CD4-positive, alpha-beta T cell treated with Interleukin-17A for 1 hour (primary cell): Measurements from ENCODE around the gene OVOL3.

Experiments used
- DNase-seq: peaks from one replicate; pipeline ENCODE4 v3.0.0-alpha.2; 2020

The OVOL3 gene

GRCh38 chr19:36136964-36137686 is 26.2 kb downstream of the OVOL3 start:
- DNase-seq = no peak

GRCh38 chr19:36139120-36139472 is 28.2 kb downstream of the OVOL3 start:
- DNase-seq = no peak

GRCh38 chr19:36139473-36140303 is 28.7 kb downstream of the OVOL3 start, which contains the start of gene CAPNS1:
CAPNS1 (plus strand) TSS chr19:36140066; CDS start chr19:36141012, 946 bp downstream.
- peak; percentile 93 for DNase-seq

GRCh38 chr19:36140304-36141038 is 29.5 kb downstream of the OVOL3 start:
- DNase-seq = no peak

GRCh38 chr19:36141039-36141927 is 30.3 kb downstream of the OVOL3 start:
- peak; percentile 95 for DNase-seq

GRCh38 chr19:36142046-36142445 is 31.1 kb downstream of the OVOL3 start:
- DNase-seq = no peak

GRCh38 chr19:36142496-36142895 is 31.6 kb downstream of the OVOL3 start:
- DNase-seq = no peak

GRCh38 chr19:36144624-36145023 is 33.7 kb downstream of the OVOL3 start:
- DNase-seq = no peak

- DNase-seq = no peak
These were observed 38.9 kb downstream of the OVOL3 start for GRCh38 chr19:36149673-36150406.

GRCh38 chr19:36150586-36150985 is 39.6 kb downstream of the OVOL3 start:
- DNase-seq = no peak

GRCh38 chr19:36151144-36152018 is 40.4 kb downstream of the OVOL3 start:
- DNase-seq = no peak

GRCh38 chr19:36152019-36152351 is 41.0 kb downstream of the OVOL3 start:
- DNase-seq = no peak

GRCh38 chr19:36152352-36153091 is 41.6 kb downstream of the OVOL3 start, which contains the start of gene COX7A1:
COX7A1 (minus strand) TSS chr19:36152447; CDS start chr19:36152407, 40 bp downstream.
- DNase-seq = no peak

- DNase-seq = no peak
These were observed 42.2 kb downstream of the OVOL3 start for GRCh38 chr19:36153126-36153525.

- no peak for DNase-seq
These were observed 50.1 kb downstream of the OVOL3 start for GRCh38 chr19:36160821-36161596.
